HEK293 (cell line): ENCODE results near the gene KCNJ8.

ENCODE experiments used
- CTCF ChIA-PET: fragments of 350-600 bp; formaldehyde crosslinking; extraction: SDS; loops from one replicate; lab custom pipeline; 2021; ENCODE audit warnings: antibody characterized with exemption; lab: Yijun Ruan, JAX
- POLR2A ChIA-PET: fragments of 300-600 bp; formaldehyde crosslinking; extraction: SDS; loops from one replicate; lab custom pipeline; 2020; ENCODE audit warnings: antibody characterized with exemption, inconsistent platforms; lab: Yijun Ruan, JAX
- H3K27ac ChIP-seq: fragments of 200-500 bp; sonication (Bioruptor generic); 2 replicates; pipeline ENCODE4 v1.5.1; 2014; ENCODE audit warnings: low read depth, low read length, control low read depth, inconsistent platforms; ENCODE audit errors: extremely low read depth
- H3K36me3 ChIP-seq, 2 experiments: fragments of 200-500 bp in 1 of 2; sonication (Bioruptor generic) in 1 of 2; 1 replicate in 1 of 2; 2 replicates in 1 of 2; pipeline ENCODE4 v1.5.1; 2014 to 2017; ENCODE audit warnings: inconsistent platforms in 2 of 2, low read length in 2 of 2; ENCODE audit not compliant: control insufficient read depth in 2 of 2, insufficient read depth in 1 of 2
- H3K4me1 ChIP-seq: fragments of 200-500 bp; sonication (Bioruptor generic); 2 replicates; pipeline ENCODE4 v1.5.1; 2014; ENCODE audit warnings: mild to moderate bottlenecking, low read length, inconsistent platforms; ENCODE audit not compliant: control insufficient read depth, insufficient read depth
- H3K4me3 ChIP-seq: 2 replicates; pipeline ENCODE4 v1.5.1; 2011; ENCODE audit warnings: low read depth, mild to moderate bottlenecking, control low read depth, low read length, moderate library complexity
- H3K9me3 ChIP-seq: fragments of 200-500 bp; sonication (Bioruptor generic); 2 replicates; pipeline ENCODE4 v1.5.1; 2014; ENCODE audit warnings: low read depth, low read length, inconsistent platforms; ENCODE audit not compliant: control insufficient read depth, insufficient read depth
- FEZF1 ChIP-seq: fragments of 450-650 bp; formaldehyde crosslinking; IDR thresholded peaks from 2 replicates; pipeline ENCODE4 v1.5.1; 2016; ENCODE audit warnings: missing biosample characterization, missing genetic modification characterization
- SP3 ChIP-seq: fragments of 450-650 bp; formaldehyde crosslinking; IDR thresholded peaks from 2 replicates; pipeline ENCODE4 v1.5.1; 2016; ENCODE audit warnings: missing biosample characterization, missing genetic modification characterization
- TCF7L2 ChIP-seq: IDR thresholded peaks from 2 replicates; pipeline ENCODE4 v1.6.1; 2011; ENCODE audit warnings: low read depth, mild to moderate bottlenecking, inconsistent platforms, low read length, moderate library complexity, borderline replicate concordance
- WT1 ChIP-seq: fragments of 450-650 bp; formaldehyde crosslinking; IDR thresholded peaks from 2 replicates; pipeline ENCODE4 v1.5.1; 2016; ENCODE audit warnings: missing biosample characterization, missing genetic modification characterization
- YY1 ChIP-seq: fragments of 450-650 bp; formaldehyde crosslinking; IDR thresholded peaks from 2 replicates; pipeline ENCODE4 v1.5.1; 2018; ENCODE audit warnings: missing biosample characterization, missing genetic modification characterization
- ZNF211 ChIP-seq: fragments of 450-650 bp; formaldehyde crosslinking; IDR thresholded peaks from 2 replicates; pipeline ENCODE4 v1.5.1; 2016; ENCODE audit warnings: low read depth, missing biosample characterization, missing genetic modification characterization
- ZNF221 ChIP-seq: fragments of 450-650 bp; formaldehyde crosslinking; IDR thresholded peaks from 2 replicates; pipeline ENCODE4 v1.5.1; 2017; ENCODE audit warnings: missing biosample characterization, missing genetic modification characterization, borderline replicate concordance
- ZNF302 ChIP-seq: fragments of 450-650 bp; formaldehyde crosslinking; IDR thresholded peaks from 2 replicates; pipeline ENCODE4 v1.5.1; 2016; ENCODE audit warnings: missing biosample characterization, missing genetic modification characterization, low read depth
- ZNF433 ChIP-seq: fragments of 450-650 bp; formaldehyde crosslinking; IDR thresholded peaks from 2 replicates; pipeline ENCODE4 v1.5.1; 2016; ENCODE audit warnings: missing biosample characterization, missing genetic modification characterization, low read depth
- ZNF48 ChIP-seq: fragments of 450-650 bp; formaldehyde crosslinking; IDR thresholded peaks from 2 replicates; pipeline ENCODE4 v1.5.1; 2016; ENCODE audit warnings: missing biosample characterization, missing genetic modification characterization
- ZNF549 ChIP-seq: fragments of 450-650 bp; IDR thresholded peaks from 2 replicates; pipeline ENCODE4 v1.5.1; 2018; ENCODE audit warnings: missing biosample characterization, missing genetic modification characterization, mild to moderate bottlenecking, inconsistent platforms, moderate library complexity
- ZNF629 ChIP-seq: fragments of 450-650 bp; formaldehyde crosslinking; IDR thresholded peaks from 2 replicates; pipeline ENCODE4 v1.5.1; 2017; ENCODE audit warnings: missing biosample characterization, missing genetic modification characterization
- ZNF707 ChIP-seq: fragments of 450-650 bp; formaldehyde crosslinking; IDR thresholded peaks from 2 replicates; pipeline ENCODE4 v1.5.1; 2016; ENCODE audit warnings: missing biosample characterization, missing genetic modification characterization
- ZNF785 ChIP-seq: fragments of 450-650 bp; formaldehyde crosslinking; IDR thresholded peaks from 2 replicates; pipeline ENCODE4 v1.5.1; 2016; ENCODE audit warnings: missing biosample characterization, missing genetic modification characterization
- ZNF843 ChIP-seq: fragments of 450-650 bp; formaldehyde crosslinking; IDR thresholded peaks from 2 replicates; pipeline ENCODE4 v1.5.1; 2016; ENCODE audit warnings: missing biosample characterization, missing genetic modification characterization
- TF ChIP-seq, protein P1 (sequence below): fragments of 450-650 bp; formaldehyde crosslinking; IDR thresholded peaks from 2 replicates; pipeline ENCODE4 v1.5.1; 2016; ENCODE audit warnings: missing biosample characterization, missing genetic modification characterization
- TF ChIP-seq, protein P2 (sequence below): fragments of 450-650 bp; formaldehyde crosslinking; IDR thresholded peaks from 2 replicates; pipeline ENCODE4 v1.5.1; 2016; ENCODE audit warnings: missing biosample characterization, missing genetic modification characterization, borderline replicate concordance
- TF ChIP-seq, protein P3 (sequence below): fragments of 450-650 bp; formaldehyde crosslinking; IDR thresholded peaks from 2 replicates; pipeline ENCODE4 v1.5.1; 2016; ENCODE audit warnings: missing biosample characterization, missing genetic modification characterization, low read depth
- TF ChIP-seq, protein P4 (sequence below): fragments of 450-650 bp; IDR thresholded peaks from 2 replicates; pipeline ENCODE4 v1.5.1; 2018; ENCODE audit warnings: missing biosample characterization, mild to moderate bottlenecking, missing genetic modification characterization

The KCNJ8 gene

DNA sequence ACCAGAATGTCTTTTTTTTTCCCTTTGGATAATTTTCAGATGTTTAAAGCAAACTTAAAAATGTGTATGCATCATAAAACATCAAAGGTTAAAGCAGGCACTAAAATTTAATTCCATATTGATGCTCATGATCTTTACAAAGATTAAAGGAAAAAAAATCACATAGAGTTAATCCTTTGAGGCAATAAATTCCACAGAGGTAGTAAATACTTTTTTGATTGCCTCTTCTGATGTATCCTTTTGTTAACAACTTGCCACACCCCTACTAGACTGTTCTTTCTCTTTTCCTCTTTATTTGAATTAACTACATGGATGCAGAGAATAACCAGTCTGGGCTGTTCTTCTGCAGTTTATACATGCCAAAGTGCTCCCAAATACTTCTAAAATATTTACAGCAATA is 45.2 kb upstream of the KCNJ8 start:
- ChIA-PET POLR2A (no interaction called here), CTCF (interaction anchor here (0.5 kb wide), 1 partner anchor 63 kb away, joined by 3 read pairs; no protein-coding TSS in a partner anchor)
- Histone ChIP-seq H3K4me3 (no peak overlapping the region), H3K9me3 (no peaks in the 10 kb centered on the region), H3K36me3 (no peaks in the 10 kb centered on the region), H3K4me1 (0 out of 2 replicates have a peak, but pooled peaks cover 2% of the 10 kb centered on the region), H3K27ac (no peak overlapping the region)
- TF ChIP-seq ZNF785 (tag by site-specific recombination) (no peak), TCF7L2 (peak; percentile 42; the same call in 1 of the 2 replicates), FEZF1 (tag by site-specific recombination) (peak; percentile 18; the same call in 1 of the 2 replicates)
- TF ChIP-seq, protein P1, sequence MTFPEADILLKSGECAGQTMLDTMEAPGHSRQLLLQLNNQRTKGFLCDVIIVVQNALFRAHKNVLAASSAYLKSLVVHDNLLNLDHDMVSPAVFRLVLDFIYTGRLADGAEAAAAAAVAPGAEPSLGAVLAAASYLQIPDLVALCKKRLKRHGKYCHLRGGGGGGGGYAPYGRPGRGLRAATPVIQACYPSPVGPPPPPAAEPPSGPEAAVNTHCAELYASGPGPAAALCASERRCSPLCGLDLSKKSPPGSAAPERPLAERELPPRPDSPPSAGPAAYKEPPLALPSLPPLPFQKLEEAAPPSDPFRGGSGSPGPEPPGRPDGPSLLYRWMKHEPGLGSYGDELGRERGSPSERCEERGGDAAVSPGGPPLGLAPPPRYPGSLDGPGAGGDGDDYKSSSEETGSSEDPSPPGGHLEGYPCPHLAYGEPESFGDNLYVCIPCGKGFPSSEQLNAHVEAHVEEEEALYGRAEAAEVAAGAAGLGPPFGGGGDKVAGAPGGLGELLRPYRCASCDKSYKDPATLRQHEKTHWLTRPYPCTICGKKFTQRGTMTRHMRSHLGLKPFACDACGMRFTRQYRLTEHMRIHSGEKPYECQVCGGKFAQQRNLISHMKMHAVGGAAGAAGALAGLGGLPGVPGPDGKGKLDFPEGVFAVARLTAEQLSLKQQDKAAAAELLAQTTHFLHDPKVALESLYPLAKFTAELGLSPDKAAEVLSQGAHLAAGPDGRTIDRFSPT (tag by site-specific recombination) = peak; percentile 53

DNA sequence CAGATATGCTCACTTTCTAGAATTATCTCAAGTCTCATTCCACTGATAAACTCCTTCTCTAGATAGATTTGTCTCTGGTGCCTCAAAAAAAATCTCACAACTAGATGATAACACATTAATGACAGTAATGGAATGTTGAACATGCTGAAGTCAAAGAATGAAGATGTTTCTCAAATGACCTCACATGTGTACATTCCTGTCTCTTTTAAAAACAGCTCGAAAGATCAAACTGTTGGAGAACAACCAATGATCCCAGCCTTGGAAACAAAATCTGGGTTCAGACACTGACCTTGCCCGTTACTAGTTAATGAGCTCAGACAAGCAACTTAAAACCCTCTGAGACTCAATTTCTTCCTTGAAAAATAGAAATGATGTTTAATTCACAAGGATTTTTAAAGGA is 44.7 kb upstream of the KCNJ8 start:
- ChIA-PET POLR2A (no interaction called here), CTCF (interaction anchor here (0.5 kb wide), 1 partner anchor 62 kb away, joined by 3 read pairs; no protein-coding TSS in a partner anchor)
- no peak for TF ChIP-seq ZNF707 (tag by site-specific recombination)
- TF ChIP-seq SP3 (tag by site-specific recombination) = no peak
- no peak for TF ChIP-seq ZNF843 (tag by site-specific recombination)
- TF ChIP-seq ZNF433 (tag by site-specific recombination) = no peak
- TF ChIP-seq ZNF549 (tag by site-specific recombination) = no peak
- TF ChIP-seq, protein P2, sequence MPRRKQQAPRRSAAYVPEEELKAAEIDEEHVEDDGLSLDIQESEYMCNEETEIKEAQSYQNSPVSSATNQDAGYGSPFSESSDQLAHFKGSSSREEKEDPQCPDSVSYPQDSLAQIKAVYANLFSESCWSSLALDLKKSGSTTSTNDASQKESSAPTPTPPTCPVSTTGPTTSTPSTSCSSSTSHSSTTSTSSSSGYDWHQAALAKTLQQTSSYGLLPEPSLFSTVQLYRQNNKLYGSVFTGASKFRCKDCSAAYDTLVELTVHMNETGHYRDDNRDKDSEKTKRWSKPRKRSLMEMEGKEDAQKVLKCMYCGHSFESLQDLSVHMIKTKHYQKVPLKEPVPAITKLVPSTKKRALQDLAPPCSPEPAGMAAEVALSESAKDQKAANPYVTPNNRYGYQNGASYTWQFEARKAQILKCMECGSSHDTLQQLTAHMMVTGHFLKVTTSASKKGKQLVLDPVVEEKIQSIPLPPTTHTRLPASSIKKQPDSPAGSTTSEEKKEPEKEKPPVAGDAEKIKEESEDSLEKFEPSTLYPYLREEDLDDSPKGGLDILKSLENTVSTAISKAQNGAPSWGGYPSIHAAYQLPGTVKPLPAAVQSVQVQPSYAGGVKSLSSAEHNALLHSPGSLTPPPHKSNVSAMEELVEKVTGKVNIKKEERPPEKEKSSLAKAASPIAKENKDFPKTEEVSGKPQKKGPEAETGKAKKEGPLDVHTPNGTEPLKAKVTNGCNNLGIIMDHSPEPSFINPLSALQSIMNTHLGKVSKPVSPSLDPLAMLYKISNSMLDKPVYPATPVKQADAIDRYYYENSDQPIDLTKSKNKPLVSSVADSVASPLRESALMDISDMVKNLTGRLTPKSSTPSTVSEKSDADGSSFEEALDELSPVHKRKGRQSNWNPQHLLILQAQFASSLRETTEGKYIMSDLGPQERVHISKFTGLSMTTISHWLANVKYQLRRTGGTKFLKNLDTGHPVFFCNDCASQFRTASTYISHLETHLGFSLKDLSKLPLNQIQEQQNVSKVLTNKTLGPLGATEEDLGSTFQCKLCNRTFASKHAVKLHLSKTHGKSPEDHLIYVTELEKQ (tag by site-specific recombination) = no peak
- TF ChIP-seq ZNF629 (tag by site-specific recombination) = no peak
- TF ChIP-seq, protein P3, sequence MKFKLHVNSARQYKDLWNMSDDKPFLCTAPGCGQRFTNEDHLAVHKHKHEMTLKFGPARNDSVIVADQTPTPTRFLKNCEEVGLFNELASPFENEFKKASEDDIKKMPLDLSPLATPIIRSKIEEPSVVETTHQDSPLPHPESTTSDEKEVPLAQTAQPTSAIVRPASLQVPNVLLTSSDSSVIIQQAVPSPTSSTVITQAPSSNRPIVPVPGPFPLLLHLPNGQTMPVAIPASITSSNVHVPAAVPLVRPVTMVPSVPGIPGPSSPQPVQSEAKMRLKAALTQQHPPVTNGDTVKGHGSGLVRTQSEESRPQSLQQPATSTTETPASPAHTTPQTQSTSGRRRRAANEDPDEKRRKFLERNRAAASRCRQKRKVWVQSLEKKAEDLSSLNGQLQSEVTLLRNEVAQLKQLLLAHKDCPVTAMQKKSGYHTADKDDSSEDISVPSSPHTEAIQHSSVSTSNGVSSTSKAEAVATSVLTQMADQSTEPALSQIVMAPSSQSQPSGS (tag by site-specific recombination) = no peak
- no peak for TF ChIP-seq YY1 (tag by site-specific recombination)
- TF ChIP-seq ZNF221 = no peak
- TF ChIP-seq ZNF48 (tag by site-specific recombination) = no peak
- H3K4me1 ChIP-seq = 0 out of 2 replicates have a peak, but pooled peaks cover 2% of the 10 kb centered on the region
- H3K36me3 ChIP-seq = no peaks in the 10 kb centered on the region
- no peak overlapping the region for H3K4me3 ChIP-seq
- no peak overlapping the region for H3K27ac ChIP-seq
- H3K9me3 ChIP-seq = no peaks in the 10 kb centered on the region

DNA sequence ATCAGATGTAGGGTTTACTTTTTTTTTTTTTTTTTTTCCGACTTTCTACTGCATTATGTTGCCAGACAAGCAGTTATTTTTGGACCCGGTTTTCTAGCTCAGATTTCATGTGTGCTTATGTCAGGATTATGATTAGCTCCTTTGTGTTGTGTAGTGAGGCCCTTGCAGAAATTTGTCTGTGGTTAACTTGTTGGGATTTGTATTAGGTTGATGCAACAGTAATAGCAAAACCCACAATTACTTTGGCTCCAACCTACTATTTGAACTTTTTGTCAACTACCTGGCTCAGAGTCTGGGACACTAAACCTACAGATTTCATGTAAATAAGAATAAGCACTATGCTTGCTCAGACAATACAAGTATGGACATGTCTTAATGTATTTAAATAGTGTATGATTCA is 44.1 kb upstream of the KCNJ8 start:
- ChIA-PET POLR2A (no interaction called here), CTCF (interaction anchor here (0.6 kb wide), 2 partner anchors 117 to 316 kb away, joined by 3 to 5 read pairs; no protein-coding TSS in a partner anchor)
- Histone ChIP-seq H3K27ac (no peak overlapping the region), H3K36me3 (no peaks in the 10 kb centered on the region), H3K4me3 (no peak overlapping the region), H3K9me3 (no peaks in the 10 kb centered on the region), H3K4me1 (0 out of 2 replicates have a peak, but pooled peaks cover 2% of the 10 kb centered on the region)
- TF ChIP-seq ZNF302 (tag by site-specific recombination) (no peak), WT1 (tag by site-specific recombination) (no peak), ZNF211 (tag by site-specific recombination) (no peak)
- TF ChIP-seq, protein P4, sequence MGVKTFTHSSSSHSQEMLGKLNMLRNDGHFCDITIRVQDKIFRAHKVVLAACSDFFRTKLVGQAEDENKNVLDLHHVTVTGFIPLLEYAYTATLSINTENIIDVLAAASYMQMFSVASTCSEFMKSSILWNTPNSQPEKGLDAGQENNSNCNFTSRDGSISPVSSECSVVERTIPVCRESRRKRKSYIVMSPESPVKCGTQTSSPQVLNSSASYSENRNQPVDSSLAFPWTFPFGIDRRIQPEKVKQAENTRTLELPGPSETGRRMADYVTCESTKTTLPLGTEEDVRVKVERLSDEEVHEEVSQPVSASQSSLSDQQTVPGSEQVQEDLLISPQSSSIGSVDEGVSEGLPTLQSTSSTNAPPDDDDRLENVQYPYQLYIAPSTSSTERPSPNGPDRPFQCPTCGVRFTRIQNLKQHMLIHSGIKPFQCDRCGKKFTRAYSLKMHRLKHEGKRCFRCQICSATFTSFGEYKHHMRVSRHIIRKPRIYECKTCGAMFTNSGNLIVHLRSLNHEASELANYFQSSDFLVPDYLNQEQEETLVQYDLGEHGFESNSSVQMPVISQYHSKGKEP = no peak
